H9 (cell line): ENCODE data around the gene ZFP36. TPM values are rescaled to one million over a fixed set of nuclear protein-coding genes. Genes with fewer than 3 reads are reported as not detected.

ENCODE experiments used
- DNase-seq: peaks from one replicate; pipeline ENCODE4 v3.0.0-alpha.2; 2017
- H2AFZ ChIP-seq: one replicate; pipeline ENCODE4 v1.6.1; 2013; ENCODE audit warnings: mild to moderate bottlenecking, low read length, control low read depth, moderate library complexity
- H2AK5ac ChIP-seq: 2 replicates; pipeline ENCODE4 v1.6.1; 2013; ENCODE audit warnings: low read length, control low read depth, mixed read lengths; ENCODE audit not compliant: insufficient read length
- H2BK120ac ChIP-seq: one replicate; pipeline ENCODE4 v1.6.1; 2013; ENCODE audit warnings: low read depth, mild to moderate bottlenecking, low read length, control low read depth, inconsistent platforms; ENCODE audit not compliant: poor library complexity, severe bottlenecking
- H2BK12ac ChIP-seq: 2 replicates; pipeline ENCODE4 v1.6.1; 2013; ENCODE audit warnings: low read length, control low read depth, mixed read lengths, low read depth; ENCODE audit not compliant: insufficient read length
- H2BK15ac ChIP-seq: 2 replicates; pipeline ENCODE4 v1.6.1; 2013; ENCODE audit warnings: low read depth, low read length, control low read depth
- H2BK20ac ChIP-seq: one replicate; pipeline ENCODE4 v1.6.1; 2013; ENCODE audit warnings: low read depth, mild to moderate bottlenecking, low read length, control low read depth, inconsistent platforms; ENCODE audit not compliant: poor library complexity, severe bottlenecking
- H2BK5ac ChIP-seq: 2 replicates; pipeline ENCODE4 v1.6.1; 2013; ENCODE audit warnings: low read length, control low read depth, mixed read lengths; ENCODE audit not compliant: insufficient read length
- H3K14ac ChIP-seq: 2 replicates; pipeline ENCODE4 v1.6.1; 2013; ENCODE audit warnings: low read length, control low read depth; ENCODE audit not compliant: insufficient read depth
- H3K18ac ChIP-seq: 2 replicates; pipeline ENCODE4 v1.6.1; 2013; ENCODE audit warnings: low read depth, mild to moderate bottlenecking, mixed read lengths, low read length, control low read depth; ENCODE audit not compliant: insufficient read length
- H3K23ac ChIP-seq: 2 replicates; pipeline ENCODE4 v1.6.1; 2013; ENCODE audit warnings: low read length, control low read depth, mixed read lengths, low read depth; ENCODE audit not compliant: insufficient read length
- H3K23me2 ChIP-seq: 2 replicates; pipeline ENCODE4 v1.6.1; 2013; ENCODE audit warnings: low read depth, mild to moderate bottlenecking, mixed read lengths, low read length, control low read depth; ENCODE audit not compliant: insufficient read length, poor library complexity, severe bottlenecking
- H3K27ac ChIP-seq: 2 replicates; pipeline ENCODE4 v1.5.1; 2013; ENCODE audit warnings: low read length, control low read depth, mixed read lengths, low read depth; ENCODE audit not compliant: insufficient read length
- H3K27me3 ChIP-seq: 2 replicates; pipeline ENCODE4 v1.6.1; 2013; ENCODE audit warnings: low read length, control low read depth, inconsistent platforms; ENCODE audit not compliant: insufficient read depth
- H3K4ac ChIP-seq: 2 replicates; pipeline ENCODE4 v1.6.1; 2013; ENCODE audit warnings: low read depth, mild to moderate bottlenecking, control low read depth, inconsistent platforms, low read length, moderate library complexity
- H3K4me1 ChIP-seq: 2 replicates; pipeline ENCODE4 v1.6.1; 2013; ENCODE audit warnings: low read length, control low read depth, inconsistent platforms; ENCODE audit not compliant: insufficient read depth
- H3K4me2 ChIP-seq: 2 replicates; pipeline ENCODE4 v1.6.1; 2013; ENCODE audit warnings: low read length, control low read depth, mixed read lengths; ENCODE audit not compliant: insufficient read length, insufficient read depth
- H3K56ac ChIP-seq: 2 replicates; pipeline ENCODE4 v1.6.1; 2013; ENCODE audit warnings: low read depth, mild to moderate bottlenecking, mixed read lengths, low read length, control low read depth; ENCODE audit not compliant: insufficient read length
- H3K79me1 ChIP-seq: 2 replicates; pipeline ENCODE4 v1.6.1; 2013; ENCODE audit warnings: low read depth, mild to moderate bottlenecking, moderate library complexity, low read length, control low read depth, inconsistent platforms; ENCODE audit not compliant: insufficient read depth, poor library complexity, severe bottlenecking
- H3K79me2 ChIP-seq: 2 replicates; pipeline ENCODE4 v1.6.1; 2013; ENCODE audit warnings: low read length, control low read depth, inconsistent platforms; ENCODE audit not compliant: insufficient read depth
- H3K9ac ChIP-seq: 2 replicates; pipeline ENCODE4 v1.6.1; 2013; ENCODE audit warnings: low read length, control low read depth, mixed read lengths; ENCODE audit not compliant: insufficient read length; ENCODE audit errors: extremely low read depth
- H3K9me3 ChIP-seq: one replicate; pipeline ENCODE4 v1.6.1; 2013; ENCODE audit warnings: low read depth, low read length, inconsistent platforms; ENCODE audit not compliant: control insufficient read depth
- H3T11ph ChIP-seq: one replicate; pipeline ENCODE4 v1.6.1; 2013; ENCODE audit warnings: mild to moderate bottlenecking, low read length, control low read depth, inconsistent platforms
- H4K20me1 ChIP-seq: one replicate; pipeline ENCODE4 v1.6.1; 2013; ENCODE audit not compliant: control insufficient read depth, insufficient read length, insufficient read depth
- H4K5ac ChIP-seq: 2 replicates; pipeline ENCODE4 v1.6.1; 2013; ENCODE audit warnings: low read depth, mild to moderate bottlenecking, mixed read lengths, low read length, control low read depth; ENCODE audit not compliant: insufficient read length
- H4K8ac ChIP-seq: replicated peaks from 2 replicates; pipeline ENCODE4 v1.6.1; 2013; ENCODE audit warnings: low read length, control low read depth, mixed read lengths, low read depth; ENCODE audit not compliant: insufficient read length
- H4K91ac ChIP-seq: 2 replicates; pipeline ENCODE4 v1.6.1; 2013; ENCODE audit warnings: low read depth, mild to moderate bottlenecking, moderate library complexity, mixed read lengths, low read length, control low read depth; ENCODE audit not compliant: insufficient read length
- H3K27ac Mint-ChIP-seq, 3 experiments: 2 replicates in 2 of 3; 3 replicates in 1 of 3; pipeline ENCODE4 v1.8.0; 2020 to 2021; ENCODE audit warnings: mixed read lengths in 3 of 3, mild to moderate bottlenecking in 1 of 3, moderate library complexity in 1 of 3
- H3K27me3 Mint-ChIP-seq: 2 replicates; pipeline ENCODE4 v1.8.0; 2021; ENCODE audit warnings: low read depth, mild to moderate bottlenecking, moderate library complexity, mixed read lengths
- H3K36me3 Mint-ChIP-seq, 3 experiments: 2 replicates in 2 of 3; 3 replicates in 1 of 3; pipeline ENCODE4 v1.8.0; 2020 to 2021; ENCODE audit warnings: low read depth in 3 of 3, mixed read lengths in 3 of 3; ENCODE audit not compliant: insufficient read depth in 1 of 3
- H3K4me1 Mint-ChIP-seq, 2 experiments: 2 replicates each; pipeline ENCODE4 v1.8.0; 2020; ENCODE audit warnings: mixed read lengths in 2 of 2
- H3K4me3 Mint-ChIP-seq, 2 experiments: 2 replicates in 1 of 2; 3 replicates in 1 of 2; pipeline ENCODE4 v1.8.0; 2020 to 2021; ENCODE audit warnings: mild to moderate bottlenecking in 2 of 2, mixed read lengths in 2 of 2, moderate library complexity in 1 of 2
- H3K9me3 Mint-ChIP-seq, 2 experiments: 2 replicates in 1 of 2; 3 replicates in 1 of 2; pipeline ENCODE4 v1.8.0; 2020; ENCODE audit warnings: mild to moderate bottlenecking in 2 of 2, mixed read lengths in 2 of 2, moderate library complexity in 1 of 2
- WGBS: extraction: QIAGEN DNeasy Blood & Tissue Kit; methylation state at CpG from one replicate; pipeline ENCODE4 v1.1.7; 2013; ENCODE audit warnings: missing lambda C conversion rate, low lambda C conversion rate, mixed read lengths; ENCODE audit not compliant: insufficient read length; ENCODE audit errors: extremely low coverage; 5-methylcytosine and 5-hydroxymethylcytosine counted together
- total RNA-seq: library from RNA; stranded (reverse); gene quantifications from 2 replicates; pipeline ENCODE4 v1.2.1, GENCODE V29; 2021
- TF ChIP-seq, protein P1 (sequence below): fragments of 200-600 bp; sonication (generic); conservative IDR thresholded peaks from 3 replicates; pipeline ENCODE4 v1.8.0; 2021; ENCODE audit warnings: antibody characterized with exemption, mild to moderate bottlenecking

ZFP36 gene
- total RNA-seq, 1 experiment from 2014 or later, result 14.6 TPM

DNA sequence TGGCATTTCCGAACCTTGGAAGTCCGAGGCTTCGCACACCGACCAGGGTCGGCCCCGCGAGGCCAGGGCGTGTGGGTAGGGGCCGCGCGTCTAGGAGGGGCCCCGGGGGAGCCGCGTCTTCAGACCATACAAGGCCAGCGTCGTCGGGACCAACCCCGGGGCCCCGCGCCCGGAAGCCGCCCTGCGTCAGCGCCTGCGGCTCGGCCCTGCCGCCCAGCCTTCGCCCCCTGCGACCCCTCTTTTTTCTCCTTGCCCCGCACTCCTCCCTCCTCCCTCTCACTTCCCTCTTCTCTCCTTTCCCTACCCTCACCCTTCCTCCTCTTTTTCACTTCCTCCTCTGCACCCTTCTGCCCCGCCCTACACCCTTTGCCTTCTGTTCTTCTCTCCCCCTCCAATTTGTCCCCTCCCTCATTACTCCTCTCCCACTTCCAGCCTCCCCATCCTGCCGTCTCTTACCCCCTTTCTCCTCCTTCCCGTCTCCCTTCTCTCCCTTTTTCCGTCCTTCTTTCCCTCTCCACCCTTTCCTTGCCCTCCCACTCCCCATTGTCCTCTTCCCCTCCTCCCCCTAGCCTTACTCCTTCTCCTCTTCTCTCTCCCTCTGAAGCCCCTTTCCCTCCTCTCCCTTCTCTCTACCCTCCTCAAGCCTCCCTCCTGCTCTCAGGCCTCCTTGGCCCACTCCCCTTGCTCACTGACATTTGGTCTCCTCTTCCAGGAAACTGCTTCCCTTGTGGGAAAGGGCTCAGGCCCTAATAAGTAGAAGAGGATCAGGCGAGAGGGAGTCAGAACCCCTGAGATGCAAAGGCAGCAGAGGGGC, 3.6 kb downstream of the ZFP36 start:
- no peaks in the 10 kb centered on the region for H3K27me3 ChIP-seq
- no peak overlapping the region for H2BK20ac ChIP-seq
- peaks cover 9% of the 10 kb centered on the region; the same call in 1 of the 2 replicates for H3K79me2 ChIP-seq
- peak overlapping the region; percentile 91 for H3K18ac ChIP-seq
- no peak overlapping the region for H2BK12ac ChIP-seq
- no peak overlapping the region for H2AFZ ChIP-seq
- no peak overlapping the region for H4K8ac ChIP-seq
- H4K20me1 ChIP-seq, result peaks cover 2% of the 10 kb centered on the region
- no peak overlapping the region for H2BK15ac ChIP-seq
- peaks cover 6% of the 10 kb centered on the region; the same call in 1 of the 2 replicates for H3K4me1 ChIP-seq
- H3K9me3 ChIP-seq, result no peaks in the 10 kb centered on the region
- no peak overlapping the region for H2AK5ac ChIP-seq
- no peak for DNase-seq
- no peak overlapping the region for H3K56ac ChIP-seq
- H3K4me3 Mint-ChIP-seq, result peak overlapping the region; percentile 96 to 97
- H3K36me3 Mint-ChIP-seq, result peaks cover 9 to 28% (median 22%) of the 10 kb centered on the region in 3 experiments
- H3K23ac ChIP-seq, result no peak overlapping the region
- WGBS, result no CpG with 5 or more reads among the region's 35 CpGs
- peak overlapping the region; percentile 74; the same call in 1 of the 2 replicates for H3K4ac ChIP-seq
- H3K9ac ChIP-seq, result peak overlapping the region; percentile 86
- H3K4me2 ChIP-seq, result peak overlapping the region; percentile 78
- H3K23me2 ChIP-seq, result peaks cover 19% of the 10 kb centered on the region
- H3T11ph ChIP-seq, result peak overlapping the region; percentile 77
- H3K9me3 Mint-ChIP-seq, result no peaks in the 10 kb centered on the region; a peak in 1 of 5 replicates
- H3K14ac ChIP-seq, result peak overlapping the region; percentile 96
- TF ChIP-seq, protein P1, sequence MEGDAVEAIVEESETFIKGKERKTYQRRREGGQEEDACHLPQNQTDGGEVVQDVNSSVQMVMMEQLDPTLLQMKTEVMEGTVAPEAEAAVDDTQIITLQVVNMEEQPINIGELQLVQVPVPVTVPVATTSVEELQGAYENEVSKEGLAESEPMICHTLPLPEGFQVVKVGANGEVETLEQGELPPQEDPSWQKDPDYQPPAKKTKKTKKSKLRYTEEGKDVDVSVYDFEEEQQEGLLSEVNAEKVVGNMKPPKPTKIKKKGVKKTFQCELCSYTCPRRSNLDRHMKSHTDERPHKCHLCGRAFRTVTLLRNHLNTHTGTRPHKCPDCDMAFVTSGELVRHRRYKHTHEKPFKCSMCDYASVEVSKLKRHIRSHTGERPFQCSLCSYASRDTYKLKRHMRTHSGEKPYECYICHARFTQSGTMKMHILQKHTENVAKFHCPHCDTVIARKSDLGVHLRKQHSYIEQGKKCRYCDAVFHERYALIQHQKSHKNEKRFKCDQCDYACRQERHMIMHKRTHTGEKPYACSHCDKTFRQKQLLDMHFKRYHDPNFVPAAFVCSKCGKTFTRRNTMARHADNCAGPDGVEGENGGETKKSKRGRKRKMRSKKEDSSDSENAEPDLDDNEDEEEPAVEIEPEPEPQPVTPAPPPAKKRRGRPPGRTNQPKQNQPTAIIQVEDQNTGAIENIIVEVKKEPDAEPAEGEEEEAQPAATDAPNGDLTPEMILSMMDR, result no peak
- H3K27ac ChIP-seq, result peak overlapping the region; percentile 62
- H3K4me1 Mint-ChIP-seq, result peaks cover 43 to 56% of the 10 kb centered on the region in 2 experiments
- H4K5ac ChIP-seq, result no peak overlapping the region
- H2BK120ac ChIP-seq, result peak overlapping the region; percentile 81
- H2BK5ac ChIP-seq, result no peak overlapping the region
- H4K91ac ChIP-seq, result no peak overlapping the region
- H3K27ac Mint-ChIP-seq, result peak overlapping the region; percentile 11 to 96 (median 76); a peak in 5 of 7 replicates
- H3K27me3 Mint-ChIP-seq, result peaks cover 1% of the 10 kb centered on the region; the same call in 1 of the 2 replicates
- H3K79me1 ChIP-seq, result peaks cover 6% of the 10 kb centered on the region
